ENCODE data around the gene MYDGF. TPM values are rescaled to one million over a fixed set of nuclear protein-coding genes. Genes with fewer than 3 reads are reported as not detected.

The MYDGF gene
- total and polyA plus RNA-seq, 2 of the 13 experiments (the other 11 are each of a cell fraction or from before 2014, with no cell fraction given), result 116 to 198 TPM

GRCh38 chr19:4624733-4625362 lies 45.3 kb downstream of the MYDGF start (continued):
- no peak for TF ChIP-seq STAT6 (CRISPR knock-in tag; IDR thresholded peaks at IDR 0.05; ENCODE audit: borderline replicate concordance)
- TF ChIP-seq ZNF367 (CRISPR knock-in tag; IDR thresholded peaks at IDR 0.05; ENCODE audit: borderline replicate concordance), result no peak
- no peak for TF ChIP-seq ZBED4 (CRISPR knock-in tag; IDR thresholded peaks at IDR 0.05; ENCODE audit: borderline replicate concordance)
- TF ChIP-seq JUNB (CRISPR knock-in tag; IDR thresholded peaks at IDR 0.05; ENCODE audit: borderline replicate concordance), result no peak
- no peak for TF ChIP-seq RFX3 (CRISPR knock-in tag; IDR thresholded peaks at IDR 0.05)
- TF ChIP-seq TBP (CRISPR knock-in tag; IDR thresholded peaks at IDR 0.05), result no peak
- peak; percentile 39; the same call in 1 of the 2 replicates for TF ChIP-seq ZMYM4 (CRISPR knock-in tag; IDR thresholded peaks at IDR 0.05)
- 0 out of 2 replicates have a peak, but pooled peaks have one; percentile 33 for TF ChIP-seq ZNF121 (CRISPR knock-in tag; IDR thresholded peaks at IDR 0.05)
- TF ChIP-seq ZNF292 (CRISPR knock-in tag; IDR thresholded peaks at IDR 0.05; ENCODE audit: borderline replicate concordance, low read depth), result peak; percentile 26; the same call in 1 of the 2 replicates
- no peak for TF ChIP-seq SRSF1 (optimal IDR thresholded peaks at IDR 0.05; ENCODE audit: low read depth, low read length)
- no peak for TF ChIP-seq MAFG (CRISPR knock-in tag; IDR thresholded peaks at IDR 0.05)
- no peak for TF ChIP-seq MYNN (CRISPR knock-in tag; IDR thresholded peaks at IDR 0.05; ENCODE audit: low read depth)
- no peak for TF ChIP-seq HOXD1 (CRISPR knock-in tag; IDR thresholded peaks at IDR 0.05)
- TF ChIP-seq NCOA5 (CRISPR knock-in tag; IDR thresholded peaks at IDR 0.05), result no peak
- TF ChIP-seq ZBTB33 (CRISPR knock-in tag; IDR thresholded peaks at IDR 0.05), result peak; percentile 37; the same call in 1 of the 2 replicates
- TF ChIP-seq ZFX (CRISPR knock-in tag; IDR thresholded peaks at IDR 0.05; ENCODE audit: low read depth), result peak; percentile 41; the same call in 1 of the 2 replicates
- TF ChIP-seq TFAP4 (IDR thresholded peaks at IDR 0.05; ENCODE audit: borderline replicate concordance, low read depth), result peak; percentile 16; the same call in 1 of the 2 replicates
- peak; percentile 47; the same call in 1 of the 2 replicates for TF ChIP-seq SALL1 (CRISPR knock-in tag; IDR thresholded peaks at IDR 0.05)
- no peak for TF ChIP-seq FOXM1 (CRISPR knock-in tag; IDR thresholded peaks at IDR 0.05)
- TF ChIP-seq ZNF557 (CRISPR knock-in tag; IDR thresholded peaks at IDR 0.05), result 0 out of 2 replicates have a peak, but pooled peaks have one; percentile 15
- no peak for TF ChIP-seq SATB2 (CRISPR knock-in tag; IDR thresholded peaks at IDR 0.05)

Measured in HepG2 (cell line).